ENCODE results near the gene GBP7.

GBP7 gene

GRCh38 chr1:89102021-89102420 is 73.8 kb downstream of the GBP7 start:
- no peaks in the 10 kb centered on the region for H3K36me3 ChIP-seq (ENCODE audit: low read depth)
- no peak overlapping the region for H3K4me3 ChIP-seq (ENCODE audit: severe bottlenecking)
- no peaks in the 10 kb centered on the region for H3K4me1 ChIP-seq (ENCODE audit: insufficient read depth, poor library complexity, severe bottlenecking)
- ATAC-seq (ENCODE audit: low read depth) (no peak), DNase-seq (ENCODE audit: low spot score) (no peak)
- no peak overlapping the region for H3K27ac ChIP-seq (ENCODE audit: poor library complexity, severe bottlenecking)
- H3K9me3 ChIP-seq (ENCODE audit: severe bottlenecking) = peaks cover 2% of the 10 kb centered on the region
- peaks cover 4% of the 10 kb centered on the region for H3K27me3 ChIP-seq (ENCODE audit: insufficient read depth, poor library complexity, severe bottlenecking)
- TF ChIP-seq CTCF (IDR thresholded peaks at IDR 0.05; ENCODE audit: poor library complexity, severe bottlenecking) = no peak

GRCh38 chr1:89100412-89100811 is 75.4 kb downstream of the GBP7 start:
- Histone ChIP-seq H3K9me3 (ENCODE audit: severe bottlenecking) (peaks cover 5% of the 10 kb centered on the region), H3K4me1 (ENCODE audit: insufficient read depth, poor library complexity, severe bottlenecking) (no peaks in the 10 kb centered on the region), H3K36me3 (ENCODE audit: low read depth) (no peaks in the 10 kb centered on the region), H3K27me3 (ENCODE audit: insufficient read depth, poor library complexity, severe bottlenecking) (no peaks in the 10 kb centered on the region), H3K4me3 (ENCODE audit: severe bottlenecking) (no peak overlapping the region), H3K27ac (ENCODE audit: poor library complexity, severe bottlenecking) (no peak overlapping the region)
- DNase-seq (ENCODE audit: low spot score) = no peak
- no peak for TF ChIP-seq CTCF (IDR thresholded peaks at IDR 0.05; ENCODE audit: poor library complexity, severe bottlenecking)
- no peak for ATAC-seq (ENCODE audit: low read depth)

- H3K36me3 ChIP-seq (ENCODE audit: low read depth) = no peaks in the 10 kb centered on the region
Measured at GRCh38 chr1:89098857-89099256, 76.9 kb downstream of the GBP7 start.

GRCh38 chr1:89095737-89096136 is 80.1 kb downstream of the GBP7 start:
- Histone ChIP-seq H3K27ac (ENCODE audit: poor library complexity, severe bottlenecking) (no peak overlapping the region), H3K27me3 (ENCODE audit: insufficient read depth, poor library complexity, severe bottlenecking) (peaks cover 3% of the 10 kb centered on the region), H3K9me3 (ENCODE audit: severe bottlenecking) (peaks cover 3% of the 10 kb centered on the region), H3K4me3 (ENCODE audit: severe bottlenecking) (no peak overlapping the region), H3K4me1 (ENCODE audit: insufficient read depth, poor library complexity, severe bottlenecking) (no peaks in the 10 kb centered on the region), H3K36me3 (ENCODE audit: low read depth) (no peaks in the 10 kb centered on the region)
- no peak for ATAC-seq (ENCODE audit: low read depth)
- no peak for TF ChIP-seq CTCF (IDR thresholded peaks at IDR 0.05; ENCODE audit: poor library complexity, severe bottlenecking)
- no peak for DNase-seq (ENCODE audit: low spot score)

More at GRCh38 chr1:89098857-89099256, 76.9 kb downstream of the GBP7 start:
- H3K4me1 ChIP-seq (ENCODE audit: insufficient read depth, poor library complexity, severe bottlenecking) = no peaks in the 10 kb centered on the region
- no peak for ATAC-seq (ENCODE audit: low read depth)
- H3K9me3 ChIP-seq (ENCODE audit: severe bottlenecking) = peaks cover 5% of the 10 kb centered on the region
- no peak for TF ChIP-seq CTCF (IDR thresholded peaks at IDR 0.05; ENCODE audit: poor library complexity, severe bottlenecking)
- H3K4me3 ChIP-seq (ENCODE audit: severe bottlenecking) = no peak overlapping the region
- DNase-seq (ENCODE audit: low spot score) = no peak
- H3K27me3 ChIP-seq (ENCODE audit: insufficient read depth, poor library complexity, severe bottlenecking) = no peaks in the 10 kb centered on the region
- H3K27ac ChIP-seq (ENCODE audit: poor library complexity, severe bottlenecking) = no peak overlapping the region

GRCh38 chr1:89089962-89090361 is 85.8 kb downstream of the GBP7 start:
- no peaks in the 10 kb centered on the region for H3K36me3 ChIP-seq (ENCODE audit: low read depth)
- DNase-seq (ENCODE audit: low spot score) = no peak

More at GRCh38 chr1:89089962-89090361, 85.8 kb downstream of the GBP7 start:
- TF ChIP-seq CTCF (IDR thresholded peaks at IDR 0.05; ENCODE audit: poor library complexity, severe bottlenecking) = no peak
- H3K9me3 ChIP-seq (ENCODE audit: severe bottlenecking) = no peaks in the 10 kb centered on the region
- H3K27ac ChIP-seq (ENCODE audit: poor library complexity, severe bottlenecking) = no peak overlapping the region
- no peaks in the 10 kb centered on the region for H3K4me1 ChIP-seq (ENCODE audit: insufficient read depth, poor library complexity, severe bottlenecking)
- H3K27me3 ChIP-seq (ENCODE audit: insufficient read depth, poor library complexity, severe bottlenecking) = peaks cover 3% of the 10 kb centered on the region
- ATAC-seq (ENCODE audit: low read depth) = no peak
- no peak overlapping the region for H3K4me3 ChIP-seq (ENCODE audit: severe bottlenecking)

Measured in RWPE2 (cell line).